RPMI7951 (cell line): ENCODE data around the gene ABHD5. TPM values are rescaled to one million over a fixed set of nuclear protein-coding genes. Genes with fewer than 3 reads are reported as not detected.

Experiments used
- DNase-seq: peaks from one replicate; pipeline ENCODE4 v3.0.0-alpha.2; 2012; ENCODE audit warnings: low read depth
- total RNA-seq: library from RNA; depleted of rRNA; stranded (reverse); fragments of >200 nt; shearing (Covaris generic); gene quantifications from 2 replicates; pipeline ENCODE4 v1.2.3, GENCODE V29; 2014

ABHD5 gene
- total RNA-seq, 1 experiment from 2014 or later, result 22.6 TPM

DNA sequence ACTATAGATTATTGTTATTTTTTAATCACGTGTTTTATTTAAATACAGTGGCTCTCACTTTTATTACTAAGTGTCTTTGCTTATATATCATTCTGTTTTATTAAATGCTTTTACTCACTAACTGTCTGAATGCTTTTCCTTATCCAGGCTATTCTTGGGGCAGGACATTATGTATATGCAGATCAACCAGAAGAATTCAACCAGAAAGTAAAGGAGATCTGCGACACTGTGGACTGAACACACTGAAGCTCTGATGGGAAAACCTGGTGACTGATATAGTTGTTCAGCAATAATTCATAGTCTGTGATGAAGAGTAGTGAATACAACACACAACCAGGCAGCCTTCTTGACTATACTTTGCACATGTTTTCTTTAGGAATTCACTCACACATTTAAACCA, 27.6 kb downstream of the ABHD5 start:
- no peak for DNase-seq

DNA sequence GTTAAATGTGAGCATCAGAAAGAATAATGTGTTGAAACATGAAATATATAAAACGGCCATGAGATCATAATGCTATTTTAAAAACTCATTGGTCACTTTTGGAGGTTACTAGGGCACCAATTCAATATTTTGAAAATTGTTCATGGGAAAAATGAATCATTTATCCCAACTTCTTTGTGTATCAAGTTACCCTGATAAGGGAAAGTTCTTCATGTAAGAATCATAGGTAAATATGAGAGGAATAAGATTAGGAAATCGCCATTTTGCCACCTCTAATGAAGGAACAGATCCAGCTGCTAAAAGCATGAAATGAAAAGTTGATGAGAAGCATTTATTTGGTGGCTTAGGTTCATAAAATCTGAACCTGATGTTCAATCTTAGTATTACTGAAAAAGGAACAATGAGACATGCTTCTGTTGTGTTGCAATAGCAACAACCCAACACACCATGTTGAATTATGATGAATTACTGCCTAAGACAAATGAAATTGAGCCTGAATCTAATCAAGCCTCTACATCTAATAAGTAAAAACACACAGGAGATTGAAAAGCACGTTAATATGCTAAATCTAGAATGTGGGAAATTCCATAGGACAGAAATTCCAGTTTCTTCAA, 32.5 kb downstream of the ABHD5 start:
- DNase-seq, result no peak

DNA sequence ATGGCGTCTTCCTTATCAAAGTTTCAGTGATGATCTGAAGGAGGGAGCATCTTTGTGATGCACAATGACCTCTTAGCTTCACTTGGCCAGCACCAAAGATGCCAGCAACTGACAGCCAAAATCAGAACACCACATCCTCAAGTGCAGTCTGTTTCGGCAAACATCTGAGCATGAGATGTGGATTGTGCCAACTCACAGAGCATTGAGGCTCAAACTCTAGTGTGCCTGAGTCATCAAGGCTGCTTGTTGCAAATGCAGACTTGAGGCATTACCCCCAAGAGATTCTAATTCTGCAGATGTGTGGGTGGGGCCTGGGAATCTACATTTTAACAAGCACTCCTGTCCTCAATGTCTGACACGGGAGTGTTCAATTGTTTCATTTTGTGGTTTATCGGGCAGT, 35.8 kb downstream of the ABHD5 start:
- no peak for DNase-seq

DNA sequence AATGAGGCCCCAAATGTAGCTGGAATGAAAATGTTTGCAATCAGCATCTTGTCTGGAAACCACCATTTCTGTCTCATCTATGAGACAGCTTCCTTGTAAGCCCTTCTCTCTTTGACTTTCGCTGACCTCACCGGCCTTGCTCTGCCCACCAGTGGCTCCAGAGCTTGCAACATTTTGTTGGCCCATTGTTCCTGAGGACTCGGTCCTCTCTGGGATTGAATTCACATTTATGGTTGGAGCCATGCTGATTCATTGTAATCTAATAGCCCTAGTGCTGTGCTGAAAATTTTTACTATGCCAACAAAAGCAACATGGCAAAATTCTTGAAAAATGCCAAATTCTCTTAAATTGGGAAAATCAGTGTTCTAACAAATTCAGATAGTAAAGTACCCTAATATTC, 37.2 kb downstream of the ABHD5 start:
- DNase-seq, result no peak

DNA sequence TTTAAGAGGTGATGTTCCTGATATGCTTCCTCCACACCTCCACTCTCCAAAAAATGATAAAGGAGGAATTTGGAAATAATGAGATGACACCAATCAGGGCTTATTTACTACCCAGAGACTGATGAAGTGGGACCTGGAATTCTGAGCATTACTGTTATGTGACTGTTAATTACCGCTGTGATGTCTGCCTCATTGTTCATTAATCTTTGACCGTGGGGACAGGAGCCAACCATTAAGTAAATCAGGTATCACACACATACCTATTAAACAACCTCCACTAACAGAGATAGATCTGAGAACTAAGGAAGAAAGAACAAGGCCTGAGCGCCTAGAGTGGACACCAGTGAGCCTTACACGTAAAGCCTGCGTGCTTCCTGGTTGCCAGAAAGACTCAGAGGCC, 37.7 kb downstream of the ABHD5 start:
- DNase-seq, result no peak

DNA sequence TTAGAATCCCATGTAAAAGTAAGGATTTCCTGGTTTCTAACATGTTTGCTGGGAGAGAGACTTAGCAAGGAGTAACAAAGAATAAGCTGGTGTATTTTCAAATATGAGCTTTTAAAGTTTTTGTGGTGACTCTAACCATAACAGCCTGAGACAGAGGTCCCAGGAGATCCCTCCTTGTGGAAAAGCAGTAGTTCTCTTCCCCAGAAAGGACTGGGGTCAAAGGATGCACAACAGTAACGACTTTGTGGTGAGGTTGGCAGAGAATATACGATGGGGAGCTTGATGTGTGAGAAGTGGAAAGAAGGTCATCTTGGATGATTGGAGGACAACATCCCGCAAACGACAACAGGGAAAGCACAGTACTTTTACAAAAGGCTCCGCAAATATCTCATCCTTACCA, 38.2 kb downstream of the ABHD5 start:
- no peak for DNase-seq

DNA sequence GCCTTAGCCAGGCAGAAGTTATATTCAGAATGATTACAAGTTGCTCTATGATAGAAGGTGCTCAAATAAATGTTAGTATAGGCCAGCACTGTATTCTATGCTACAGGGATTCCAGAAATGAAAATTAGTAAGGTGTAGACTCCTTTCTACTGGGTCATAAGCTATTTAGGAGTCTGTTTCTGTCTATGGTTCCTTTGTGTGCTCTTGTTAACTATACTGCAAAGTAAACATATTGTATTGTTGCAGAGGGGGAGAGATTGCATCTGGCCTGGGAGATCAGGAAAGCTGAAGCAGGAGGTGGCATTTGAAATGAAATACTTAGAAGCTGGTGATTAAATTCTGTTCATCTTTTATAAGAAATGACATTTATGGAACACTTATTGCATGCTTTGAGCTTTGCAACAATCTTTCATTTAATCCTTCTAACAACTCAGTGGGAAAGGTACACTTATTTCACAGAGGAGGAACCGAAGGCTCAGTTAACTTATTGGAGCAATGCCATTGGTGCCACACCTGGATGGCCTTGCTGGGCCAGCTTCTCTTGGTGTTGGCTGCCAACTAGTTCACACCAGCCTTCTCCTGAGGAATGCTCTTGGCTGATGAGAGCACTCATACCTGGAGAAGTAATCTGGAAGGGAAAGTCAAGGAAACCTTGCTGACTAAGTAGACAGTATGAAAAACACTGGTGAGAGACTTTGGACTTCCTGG, 39.1 kb downstream of the ABHD5 start:
- DNase-seq, result no peak

DNA sequence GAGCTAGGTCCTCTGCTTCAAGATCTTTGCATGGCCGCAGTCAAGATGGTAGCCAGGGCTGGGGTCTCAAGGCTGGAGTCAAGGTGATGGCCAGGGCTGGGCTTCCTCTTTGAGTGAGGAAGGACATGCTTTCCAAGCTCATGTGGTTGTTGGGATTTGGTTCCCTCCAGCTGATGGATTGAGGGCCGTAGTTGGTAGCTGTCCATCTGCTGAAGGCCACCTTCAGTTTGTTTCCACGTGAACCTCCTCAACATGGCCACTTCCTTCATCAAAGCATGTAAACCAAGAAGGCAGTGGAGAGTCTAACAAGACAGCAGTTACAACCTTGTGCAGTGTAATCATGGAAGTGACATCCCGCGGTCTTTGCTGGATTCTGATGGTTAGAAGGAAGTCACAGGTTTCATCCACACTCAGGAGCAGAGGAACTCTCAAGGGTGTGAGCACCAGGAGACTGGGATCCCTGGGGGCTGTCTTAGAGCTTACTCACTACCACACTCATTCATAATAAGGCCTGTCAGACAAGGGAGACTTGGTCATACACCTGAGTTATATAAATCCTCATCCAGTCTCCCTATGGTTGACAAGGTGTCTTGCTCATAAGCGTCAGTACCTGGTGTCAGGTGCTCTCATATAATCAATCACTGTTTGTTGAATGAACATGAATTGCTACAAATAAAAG, 42.1 kb downstream of the ABHD5 start:
- DNase-seq, result no peak

DNA sequence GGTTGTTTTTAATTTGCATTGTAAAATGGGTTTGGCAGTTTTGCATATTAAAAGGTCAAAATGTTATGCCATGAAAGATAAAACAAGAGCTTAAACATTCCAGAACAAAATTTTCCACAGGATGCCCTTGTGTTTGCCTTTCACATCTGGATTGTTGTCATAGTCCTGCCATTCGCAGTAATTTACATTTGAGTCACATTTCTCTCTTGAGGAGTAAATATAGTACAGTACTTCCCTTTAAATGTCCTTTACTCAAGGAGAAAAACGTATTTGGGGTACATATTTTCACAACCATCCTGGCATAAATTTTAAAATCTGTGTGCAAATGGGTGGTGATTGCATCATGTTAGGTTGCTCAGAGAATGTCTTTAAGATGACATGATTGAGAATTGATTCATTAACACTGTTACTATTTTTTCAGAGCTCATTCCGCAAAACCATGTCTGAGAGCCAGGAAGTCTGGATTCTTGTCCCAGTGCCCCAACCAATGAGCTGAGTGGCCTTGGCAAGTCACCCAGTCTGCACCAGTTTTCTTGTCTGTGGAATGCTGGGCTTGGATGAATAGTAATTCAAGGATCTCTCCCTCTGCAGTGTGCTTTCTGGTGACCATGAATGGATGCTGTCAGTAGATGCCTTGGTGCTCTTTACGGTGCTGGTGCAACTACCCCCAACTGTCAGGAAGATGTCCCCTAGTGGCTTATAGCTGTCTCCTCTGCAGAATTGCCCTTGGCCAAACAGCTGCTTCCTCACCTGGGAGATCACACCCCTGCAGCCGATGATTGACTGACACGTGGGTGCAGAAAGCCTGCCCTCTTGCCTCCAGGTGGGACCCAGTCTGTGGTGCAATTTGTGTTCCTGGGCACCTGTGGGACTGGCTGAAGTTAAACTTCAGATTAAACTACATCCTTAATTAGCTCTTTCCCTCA, 43.0 kb downstream of the ABHD5 start:
- DNase-seq, result peak; percentile 34

DNA sequence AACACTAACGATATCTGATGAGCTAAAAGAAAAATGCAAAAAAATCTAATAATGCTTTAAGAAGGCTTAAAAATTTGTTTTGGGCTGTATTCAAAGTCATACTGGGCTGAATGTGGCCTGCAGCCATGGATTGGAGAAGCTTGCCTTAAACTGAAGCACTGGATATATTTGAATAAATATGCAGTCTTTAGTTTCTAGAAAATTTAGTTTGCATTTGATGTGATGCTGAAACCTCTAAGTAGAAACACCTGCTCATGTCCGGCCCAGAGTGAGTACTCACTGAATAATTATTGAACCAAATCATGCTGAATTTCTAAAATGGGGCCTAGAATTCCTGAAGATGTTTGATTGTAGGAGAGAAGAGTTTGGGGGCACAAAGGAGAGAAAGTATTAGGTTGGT, 43.9 kb downstream of the ABHD5 start:
- DNase-seq, result no peak

DNA sequence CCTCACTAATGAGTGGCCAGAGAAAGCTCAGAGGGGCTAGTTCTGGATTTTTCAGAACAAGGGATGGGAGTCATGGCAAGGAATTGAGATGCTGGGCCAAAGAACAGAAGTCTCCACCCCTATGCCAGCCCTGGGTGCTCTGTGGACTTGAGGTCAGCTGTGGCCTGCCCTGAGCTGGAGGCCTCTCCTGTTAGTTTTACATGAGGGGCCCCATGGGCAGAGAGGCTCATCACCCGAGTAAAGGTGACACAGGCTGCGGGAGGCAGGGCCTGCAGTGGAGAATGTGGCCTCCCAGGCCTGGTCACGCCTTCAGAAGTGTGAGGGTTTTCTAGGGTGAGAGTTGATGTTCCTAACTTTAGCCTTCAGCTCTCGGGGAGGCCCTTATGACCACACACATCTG, 44.9 kb downstream of the ABHD5 start:
- DNase-seq, result no peak

DNA sequence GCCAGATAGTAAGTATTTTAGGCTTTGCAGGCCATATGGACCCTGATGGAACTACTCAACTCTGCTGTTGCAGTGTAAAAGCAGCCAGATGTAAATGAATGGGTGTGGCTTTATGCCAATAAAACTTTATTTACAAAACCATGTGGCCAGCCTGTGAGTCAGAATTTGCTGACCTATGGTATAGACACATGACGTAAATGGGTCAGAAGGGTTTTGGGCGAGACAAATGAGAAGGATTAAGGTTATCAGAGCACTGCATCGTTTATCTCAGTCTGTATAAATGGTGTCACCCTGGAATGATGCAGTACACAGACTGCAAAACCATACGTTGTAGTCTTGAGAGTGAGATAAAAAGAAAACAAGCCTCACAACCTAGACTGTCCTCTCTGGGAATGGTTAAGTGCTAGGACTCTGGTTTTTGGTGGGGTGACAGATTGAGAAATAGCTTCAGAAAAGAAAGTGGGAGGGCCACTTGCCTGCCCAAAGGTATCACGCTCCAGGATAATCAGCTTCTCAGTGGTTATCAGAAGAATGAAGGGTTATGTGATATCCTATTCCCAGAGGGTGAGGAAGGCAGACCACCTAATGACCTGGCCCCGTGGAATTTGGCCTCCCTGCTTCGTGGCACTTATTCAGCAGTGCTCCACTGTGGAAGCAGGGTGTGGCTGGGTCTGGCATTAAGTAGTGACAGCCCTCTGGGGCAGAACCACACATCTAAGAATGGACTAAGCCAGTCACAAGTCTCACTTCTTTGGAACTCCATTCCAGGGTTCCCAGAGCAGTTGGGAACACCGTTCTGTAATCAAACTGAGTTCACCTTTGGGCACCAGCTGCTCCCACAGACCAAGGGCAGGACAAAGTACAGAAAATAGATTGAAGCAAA, 46.1 kb downstream of the ABHD5 start:
- DNase-seq, result no peak

DNA sequence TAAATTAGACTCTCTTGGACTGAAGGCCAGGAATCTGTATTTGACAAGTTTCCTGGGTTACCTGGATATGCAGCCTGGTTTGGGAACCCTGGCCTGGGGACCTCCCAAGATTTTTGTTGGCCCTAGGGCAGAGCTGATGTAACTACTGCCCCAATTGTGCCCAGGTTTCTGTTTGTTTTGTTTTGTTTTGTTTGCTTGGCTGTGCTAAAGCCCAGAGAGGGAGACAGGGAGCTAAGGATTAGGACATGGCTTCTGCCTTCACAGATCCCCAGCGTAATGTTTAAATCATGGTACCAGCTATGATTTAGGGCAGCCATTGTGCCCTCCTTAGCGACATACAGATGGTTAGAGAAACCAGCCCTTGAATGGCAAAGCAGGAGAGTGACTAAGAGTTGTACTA, 47.6 kb downstream of the ABHD5 start:
- DNase-seq, result no peak

DNA sequence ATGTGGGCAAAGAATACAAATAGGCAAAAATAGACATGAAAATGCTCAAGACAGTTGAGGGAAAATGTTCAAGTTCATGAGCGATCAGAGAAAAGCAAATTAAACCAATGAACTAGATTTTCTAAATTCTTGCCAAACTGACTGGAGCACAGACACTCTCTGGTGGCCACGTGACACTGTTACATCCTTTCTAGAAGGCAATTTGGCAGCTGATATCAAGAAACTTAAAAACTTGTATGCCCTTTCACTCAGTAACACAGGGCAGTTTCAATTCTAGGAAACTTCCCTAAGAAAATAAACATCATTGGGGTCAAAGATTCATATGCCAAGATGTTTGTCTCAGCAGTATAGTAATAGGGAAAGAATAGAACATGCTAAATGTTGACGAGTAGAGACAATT, 52.2 kb downstream of the ABHD5 start:
- DNase-seq, result no peak

DNA sequence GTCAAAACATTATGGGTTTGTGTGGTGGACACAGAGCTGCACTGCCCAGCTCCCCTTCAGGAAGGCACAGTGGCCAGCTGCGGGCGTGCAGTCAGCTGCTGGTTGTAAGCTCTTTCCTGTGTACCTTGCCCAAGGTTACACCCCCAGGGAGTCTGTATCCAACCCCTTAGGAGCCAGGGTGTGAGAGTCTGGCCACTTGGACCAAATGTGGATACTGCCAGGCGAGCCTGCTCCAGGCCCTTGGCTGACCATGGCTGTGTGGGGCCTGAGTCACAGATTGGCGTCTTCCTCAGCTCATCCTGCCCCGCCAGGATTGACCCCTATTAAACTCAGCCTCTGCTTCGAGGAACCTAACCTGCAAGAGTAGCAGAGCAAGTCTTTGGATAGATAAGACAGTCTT, 56.9 kb downstream of the ABHD5 start:
- DNase-seq, result peak; percentile 72

DNA sequence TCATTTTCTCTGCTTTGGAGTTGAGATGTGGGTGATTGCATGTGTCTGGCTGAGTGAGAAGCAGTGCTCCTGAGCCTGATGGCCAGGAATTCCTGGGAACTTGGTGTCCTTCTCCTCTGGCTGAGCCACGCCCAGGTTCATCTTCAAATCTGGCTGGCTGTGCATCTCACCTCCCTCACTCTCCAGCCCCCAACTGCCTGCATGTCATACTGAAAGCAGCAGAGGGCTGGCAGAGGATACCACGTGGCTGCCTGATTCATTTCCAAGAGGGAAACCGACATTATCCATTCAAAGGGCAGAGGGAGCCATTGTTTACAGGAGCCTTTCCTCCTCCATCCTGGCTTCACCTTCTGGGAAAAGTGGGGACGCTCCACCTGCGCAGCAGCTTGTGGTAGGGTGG, 57.4 kb downstream of the ABHD5 start:
- peak; percentile 81 for DNase-seq

DNA sequence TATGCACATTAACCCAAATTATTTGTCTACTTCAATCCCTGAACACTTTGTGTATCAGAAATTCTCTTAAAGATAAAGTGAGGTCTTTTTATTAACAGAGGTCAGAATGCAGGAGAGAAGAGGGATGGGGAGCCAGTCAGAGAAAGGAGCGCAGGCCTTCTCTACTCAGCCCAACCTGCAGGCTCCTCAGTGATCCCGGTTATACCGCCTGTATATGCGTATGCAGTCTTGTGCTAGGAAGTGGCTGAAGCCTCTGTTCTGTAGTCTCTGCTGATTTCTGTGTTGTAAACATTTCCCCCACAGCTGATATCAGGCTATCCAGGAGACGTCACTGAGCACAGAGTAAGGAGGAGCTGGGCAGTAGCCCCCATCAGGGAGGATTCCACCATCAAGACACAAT, 57.9 kb downstream of the ABHD5 start:
- no peak for DNase-seq

DNA sequence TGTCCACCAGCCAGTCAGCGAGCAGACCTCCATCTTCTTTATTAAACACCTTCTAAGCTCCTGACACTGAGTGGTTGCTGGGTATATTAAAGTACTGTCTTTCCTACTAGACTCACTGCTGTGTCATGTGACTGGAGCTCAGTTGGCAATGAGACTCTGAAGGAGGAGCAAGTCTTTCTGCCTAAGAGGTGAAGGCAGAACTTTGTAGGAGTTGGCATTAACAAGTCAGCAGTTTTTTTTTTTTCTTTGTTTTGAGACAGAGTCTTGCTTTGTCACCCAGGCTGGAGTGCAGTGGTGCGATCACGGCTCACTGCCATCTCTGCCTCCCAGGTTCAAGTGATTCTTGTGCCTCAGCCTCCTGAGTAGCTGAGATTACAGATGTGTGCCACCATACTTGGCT, 62.2 kb downstream of the ABHD5 start:
- no peak for DNase-seq

DNA sequence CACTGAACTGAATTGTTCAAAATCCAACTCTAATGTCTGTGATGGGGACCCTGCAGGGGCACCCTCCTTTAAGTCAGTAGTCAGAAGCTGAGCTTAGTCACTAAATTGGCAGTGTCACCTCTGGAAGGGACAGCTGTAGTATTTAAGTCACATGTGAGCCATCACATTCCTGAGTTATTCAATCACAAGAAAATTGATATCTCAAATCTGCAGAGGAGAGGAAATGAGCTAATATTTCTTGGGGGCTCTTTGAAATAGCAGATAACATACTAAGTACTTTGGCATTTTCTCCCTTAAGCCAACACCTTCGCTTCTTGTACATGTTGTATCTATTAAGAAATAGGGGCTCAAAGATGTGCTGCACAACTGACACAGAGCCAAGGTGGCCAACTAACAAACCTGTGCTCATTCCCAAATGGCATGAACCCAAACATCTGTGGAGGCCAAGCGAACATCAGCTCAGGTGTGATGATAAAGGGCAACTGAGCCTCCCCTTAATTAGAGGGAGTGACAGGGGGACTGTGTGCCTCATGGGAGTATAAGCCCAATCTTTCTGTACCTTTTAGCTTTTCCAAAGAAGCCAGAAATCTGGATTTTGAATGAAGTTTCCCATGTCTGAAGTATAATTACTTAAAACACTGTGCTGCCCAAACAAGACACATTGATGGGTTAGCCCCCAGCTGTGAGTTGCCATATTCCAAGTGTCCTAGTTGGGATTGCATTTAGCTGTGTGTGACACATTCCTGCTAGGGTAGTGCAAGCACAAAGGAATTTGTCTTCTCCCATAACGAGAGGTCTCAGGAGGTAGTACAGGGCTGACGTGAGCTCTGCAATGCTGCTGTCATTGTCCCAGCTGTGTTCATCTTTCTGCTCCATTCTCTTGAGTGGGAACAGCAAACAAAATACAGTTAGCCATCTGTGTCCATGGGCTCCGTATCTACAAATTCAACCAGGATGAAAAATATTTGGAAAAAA, 63.3 kb downstream of the ABHD5 start:
- DNase-seq, result peak; percentile 74
